K562 (cell line): ENCODE data around the gene CNPY2. TPM values are rescaled to one million over a fixed set of nuclear protein-coding genes. Genes with fewer than 3 reads are reported as not detected.

Experiments used
- E2F3 ChIP-seq: fragments of 250-450 bp; sonication (Bioruptor Pico); IDR thresholded peaks from 2 replicates; pipeline ENCODE4 v1.4.0; 2020; ENCODE audit warnings: mild to moderate bottlenecking
- ETV6 ChIP-seq, 3 experiments: fragments of 150-350 bp in 1 of 3; sonication (generic) in 1 of 3; formaldehyde crosslinking in 1 of 3; IDR thresholded peaks; 2 replicates each; pipeline versions ENCODE4 v1.6.1 to v1.8.0; 2014 to 2022; ENCODE audit warnings: borderline replicate concordance in 2 of 3, low read depth in 2 of 3, antibody characterized with exemption in 1 of 3, low read length in 1 of 3, mild to moderate bottlenecking in 1 of 3, missing genetic modification reagents in 1 of 3
- FUS ChIP-seq: fragments of 200-400 bp; formaldehyde crosslinking; optimal IDR thresholded peaks from 2 replicates; pipeline ENCODE3; 2017; ENCODE audit warnings: low read depth, low read length
- HDAC6 ChIP-seq: IDR thresholded peaks from 2 replicates; pipeline ENCODE4 v1.6.1; 2012; ENCODE audit warnings: low read depth, mild to moderate bottlenecking, control low read depth, inconsistent platforms, low read length, moderate library complexity
- KAT2B ChIP-seq: IDR thresholded peaks from one replicate; pipeline ENCODE4 v1.6.1; 2012; ENCODE audit warnings: low read depth, mild to moderate bottlenecking, control low read depth, inconsistent platforms, low read length, moderate library complexity
- KDM4B ChIP-seq, 2 experiments: fragments of 450-650 bp in 1 of 2; sonication (generic) in 1 of 2; IDR thresholded peaks; 2 replicates each; pipeline ENCODE4 v1.6.1; 2016 to 2017; ENCODE audit warnings: borderline replicate concordance in 2 of 2, antibody characterized with exemption in 1 of 2, low read depth in 1 of 2, mild to moderate bottlenecking in 1 of 2
- NFXL1 ChIP-seq: fragments of 450-650 bp; formaldehyde crosslinking; IDR thresholded peaks from 2 replicates; pipeline ENCODE4 v1.4.0; 2021; ENCODE audit warnings: mild to moderate bottlenecking
- NUFIP1 ChIP-seq: fragments of 450-650 bp; IDR thresholded peaks from 2 replicates; pipeline ENCODE4 v1.6.1; 2018; ENCODE audit not compliant: partially characterized antibody
- PPARD ChIP-seq: fragments of 250-450 bp; sonication (Bioruptor Pico); IDR thresholded peaks from 2 replicates; pipeline ENCODE4 v1.8.0; 2022; ENCODE audit warnings: inconsistent platforms, mild to moderate bottlenecking, moderate library complexity
- TAF1 ChIP-seq: IDR thresholded peaks from 2 replicates; pipeline ENCODE4 v1.6.1; 2011; ENCODE audit warnings: mild to moderate bottlenecking, low read length, moderate library complexity; ENCODE audit not compliant: insufficient read depth, control insufficient read depth, severe bottlenecking; ENCODE audit errors: extremely low read depth
- TCF3 ChIP-seq: sonication (generic); formaldehyde crosslinking; IDR thresholded peaks from 2 replicates; pipeline ENCODE4 v1.4.0; 2020; ENCODE audit warnings: mild to moderate bottlenecking, missing genetic modification reagents
- TCFL5 ChIP-seq: fragments of 250-450 bp; sonication (Bioruptor Pico); conservative IDR thresholded peaks from 2 replicates; pipeline ENCODE4 v1.6.1; 2021; ENCODE audit warnings: mild to moderate bottlenecking, moderate library complexity, matching md5 sums
- ZNF23 ChIP-seq: fragments of 250-450 bp; sonication (Bioruptor Pico); IDR thresholded peaks from 2 replicates; pipeline ENCODE4 v1.4.0; 2020; ENCODE audit warnings: mild to moderate bottlenecking
- ZNF384 ChIP-seq: IDR thresholded peaks from 2 replicates; pipeline ENCODE4 v1.6.1; 2012; ENCODE audit warnings: low read depth, low read length, improper control_type of control experiment
- ZNF764 ChIP-seq: fragments of 250-450 bp; sonication (Bioruptor Pico); IDR thresholded peaks from 2 replicates; pipeline ENCODE4 v1.4.0; 2020; ENCODE audit warnings: low read depth, mild to moderate bottlenecking, moderate library complexity
- polyA plus RNA-seq, 8 experiments: library from polyadenylated mRNA; depleted of rRNA in 4 of 8; stranded (reverse) in 5 of 8; unstranded in 3 of 8; fragments of >200 nt; fragmentation: Nextera tagmentation in 2 of 8; fragmentation: Illumina TruSeq in 1 of 8; extraction: Ambion mirVana in 2 of 8; extraction: Trizol in 1 of 8; gene quantifications; 2 replicates each; pipeline versions ENCODE4 v1.2.1 to v1.2.3, GENCODE V29; 2011 to 2014; ENCODE audit warnings: inconsistent platforms in 1 of 8, missing spikeins in 1 of 8
- total RNA-seq, 7 experiments: library from RNA; depleted of rRNA in 6 of 7; stranded (reverse); fragments of >200 nt in 6 of 7; fragmentation: Illumina TruSeq in 2 of 7; extraction: Trizol in 2 of 7; gene quantifications; 2 replicates each; pipeline versions ENCODE4 v1.2.1 to v1.2.3, GENCODE V29; 2011 to 2021; ENCODE audit warnings: low replicate concordance in 1 of 7
- TF ChIP-seq, protein P1 (sequence below), 2 experiments: fragments of 150-350 bp in 1 of 2; IDR thresholded peaks; 2 replicates each; pipeline ENCODE4 v1.6.1; 2012 to 2016; ENCODE audit warnings: low read depth in 2 of 2, low read length in 2 of 2, mild to moderate bottlenecking in 1 of 2, moderate library complexity in 1 of 2
- TF ChIP-seq, protein P2 (sequence below): fragments of 450-650 bp; IDR thresholded peaks from 2 replicates; pipeline ENCODE4 v1.6.1; 2017; ENCODE audit warnings: antibody characterized with exemption, mild to moderate bottlenecking
- TF ChIP-seq, protein P3 (sequence below): fragments of 450-650 bp; conservative IDR thresholded peaks from 2 replicates; pipeline ENCODE4 v1.6.1; 2016; ENCODE audit warnings: missing genetic modification characterization, low read depth, mild to moderate bottlenecking, missing compliant biosample characterization, moderate library complexity

The CNPY2 gene
- total and polyA plus RNA-seq, 9 of the 15 experiments (the other 6 are each of a cell fraction or from before 2014, with no cell fraction given), result 33.8 to 190 (median 138) TPM

DNA sequence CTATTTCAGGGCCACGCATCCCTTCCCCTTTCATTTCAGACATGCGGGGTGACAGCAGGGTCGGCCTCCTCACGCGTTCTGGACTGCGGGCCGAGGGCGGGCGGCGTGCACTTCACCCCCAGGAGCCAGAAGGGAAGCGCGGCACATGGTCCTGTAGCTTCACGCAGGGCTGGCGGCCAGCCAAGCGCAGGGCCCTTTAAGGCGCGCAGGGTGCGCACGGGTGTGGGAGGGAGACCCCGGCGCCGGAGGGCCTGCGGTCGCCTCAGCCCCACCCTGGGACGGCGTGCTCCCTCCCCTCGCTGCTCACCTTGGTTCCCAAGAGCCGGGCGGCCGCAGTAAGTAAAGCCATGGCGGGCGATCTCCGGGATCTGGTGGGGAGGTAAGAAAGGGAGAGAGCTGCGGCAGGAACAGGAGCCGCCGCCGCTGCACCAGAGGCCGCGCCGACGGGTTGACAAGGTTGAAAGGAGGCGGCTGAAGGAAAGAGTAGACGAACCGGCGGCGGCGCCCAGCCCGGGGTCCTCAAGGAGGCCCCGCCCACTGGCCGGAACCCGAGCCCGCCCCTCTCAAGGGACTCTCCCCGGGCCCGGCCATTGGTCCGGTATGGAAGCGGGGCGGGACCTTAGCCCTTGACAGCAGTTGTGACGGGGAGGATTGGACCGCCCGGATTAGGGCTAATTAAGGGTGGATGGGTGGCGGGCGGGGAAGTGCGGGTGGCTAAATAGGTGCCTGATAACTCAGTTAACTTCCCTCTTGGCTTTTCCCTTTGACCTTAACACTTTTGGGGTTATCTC is 15.7 kb downstream of the CNPY2 start, which contains the start of gene CS (continued):
- TF ChIP-seq, protein P1, sequence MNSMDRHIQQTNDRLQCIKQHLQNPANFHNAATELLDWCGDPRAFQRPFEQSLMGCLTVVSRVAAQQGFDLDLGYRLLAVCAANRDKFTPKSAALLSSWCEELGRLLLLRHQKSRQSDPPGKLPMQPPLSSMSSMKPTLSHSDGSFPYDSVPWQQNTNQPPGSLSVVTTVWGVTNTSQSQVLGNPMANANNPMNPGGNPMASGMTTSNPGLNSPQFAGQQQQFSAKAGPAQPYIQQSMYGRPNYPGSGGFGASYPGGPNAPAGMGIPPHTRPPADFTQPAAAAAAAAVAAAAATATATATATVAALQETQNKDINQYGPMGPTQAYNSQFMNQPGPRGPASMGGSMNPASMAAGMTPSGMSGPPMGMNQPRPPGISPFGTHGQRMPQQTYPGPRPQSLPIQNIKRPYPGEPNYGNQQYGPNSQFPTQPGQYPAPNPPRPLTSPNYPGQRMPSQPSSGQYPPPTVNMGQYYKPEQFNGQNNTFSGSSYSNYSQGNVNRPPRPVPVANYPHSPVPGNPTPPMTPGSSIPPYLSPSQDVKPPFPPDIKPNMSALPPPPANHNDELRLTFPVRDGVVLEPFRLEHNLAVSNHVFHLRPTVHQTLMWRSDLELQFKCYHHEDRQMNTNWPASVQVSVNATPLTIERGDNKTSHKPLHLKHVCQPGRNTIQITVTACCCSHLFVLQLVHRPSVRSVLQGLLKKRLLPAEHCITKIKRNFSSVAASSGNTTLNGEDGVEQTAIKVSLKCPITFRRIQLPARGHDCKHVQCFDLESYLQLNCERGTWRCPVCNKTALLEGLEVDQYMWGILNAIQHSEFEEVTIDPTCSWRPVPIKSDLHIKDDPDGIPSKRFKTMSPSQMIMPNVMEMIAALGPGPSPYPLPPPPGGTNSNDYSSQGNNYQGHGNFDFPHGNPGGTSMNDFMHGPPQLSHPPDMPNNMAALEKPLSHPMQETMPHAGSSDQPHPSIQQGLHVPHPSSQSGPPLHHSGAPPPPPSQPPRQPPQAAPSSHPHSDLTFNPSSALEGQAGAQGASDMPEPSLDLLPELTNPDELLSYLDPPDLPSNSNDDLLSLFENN (IDR thresholded peaks at IDR 0.05; ENCODE audit: low read depth in 2 of 2, low read length in 2 of 2), result no peak
- no peak for TF ChIP-seq FUS
- no peak for TF ChIP-seq TCFL5 (CRISPR knock-in tag)
- TF ChIP-seq, protein P2, sequence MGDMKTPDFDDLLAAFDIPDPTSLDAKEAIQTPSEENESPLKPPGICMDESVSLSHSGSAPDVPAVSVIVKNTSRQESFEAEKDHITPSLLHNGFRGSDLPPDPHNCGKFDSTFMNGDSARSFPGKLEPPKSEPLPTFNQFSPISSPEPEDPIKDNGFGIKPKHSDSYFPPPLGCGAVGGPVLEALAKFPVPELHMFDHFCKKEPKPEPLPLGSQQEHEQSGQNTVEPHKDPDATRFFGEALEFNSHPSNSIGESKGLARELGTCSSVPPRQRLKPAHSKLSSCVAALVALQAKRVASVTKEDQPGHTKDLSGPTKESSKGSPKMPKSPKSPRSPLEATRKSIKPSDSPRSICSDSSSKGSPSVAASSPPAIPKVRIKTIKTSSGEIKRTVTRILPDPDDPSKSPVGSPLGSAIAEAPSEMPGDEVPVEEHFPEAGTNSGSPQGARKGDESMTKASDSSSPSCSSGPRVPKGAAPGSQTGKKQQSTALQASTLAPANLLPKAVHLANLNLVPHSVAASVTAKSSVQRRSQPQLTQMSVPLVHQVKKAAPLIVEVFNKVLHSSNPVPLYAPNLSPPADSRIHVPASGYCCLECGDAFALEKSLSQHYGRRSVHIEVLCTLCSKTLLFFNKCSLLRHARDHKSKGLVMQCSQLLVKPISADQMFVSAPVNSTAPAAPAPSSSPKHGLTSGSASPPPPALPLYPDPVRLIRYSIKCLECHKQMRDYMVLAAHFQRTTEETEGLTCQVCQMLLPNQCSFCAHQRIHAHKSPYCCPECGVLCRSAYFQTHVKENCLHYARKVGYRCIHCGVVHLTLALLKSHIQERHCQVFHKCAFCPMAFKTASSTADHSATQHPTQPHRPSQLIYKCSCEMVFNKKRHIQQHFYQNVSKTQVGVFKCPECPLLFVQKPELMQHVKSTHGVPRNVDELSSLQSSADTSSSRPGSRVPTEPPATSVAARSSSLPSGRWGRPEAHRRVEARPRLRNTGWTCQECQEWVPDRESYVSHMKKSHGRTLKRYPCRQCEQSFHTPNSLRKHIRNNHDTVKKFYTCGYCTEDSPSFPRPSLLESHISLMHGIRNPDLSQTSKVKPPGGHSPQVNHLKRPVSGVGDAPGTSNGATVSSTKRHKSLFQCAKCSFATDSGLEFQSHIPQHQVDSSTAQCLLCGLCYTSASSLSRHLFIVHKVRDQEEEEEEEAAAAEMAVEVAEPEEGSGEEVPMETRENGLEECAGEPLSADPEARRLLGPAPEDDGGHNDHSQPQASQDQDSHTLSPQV, result no peak; the same call in 1 of the 2 replicates
- TF ChIP-seq PPARD, result no peak
- no peak for TF ChIP-seq ZNF23 (CRISPR knock-in tag)
- peak; percentile 57 for TF ChIP-seq TAF1
- TF ChIP-seq TCF3 (CRISPR knock-in tag), result peak; percentile 18
- TF ChIP-seq HDAC6, result no peak
- TF ChIP-seq E2F3 (CRISPR knock-in tag), result no peak
- TF ChIP-seq NUFIP1, result no peak
- no peak for TF ChIP-seq ZNF764 (CRISPR knock-in tag)
- no peak for TF ChIP-seq KDM4B (IDR thresholded peaks at IDR 0.05; ENCODE audit: borderline replicate concordance in 2 of 2, low read depth in 1 of 2)
- no peak for TF ChIP-seq NFXL1 (CRISPR knock-in tag)
- no peak for TF ChIP-seq ETV6 (IDR thresholded peaks at IDR 0.05; ENCODE audit: borderline replicate concordance in 1 of 2, low read depth in 2 of 2, low read length in 1 of 2)
- TF ChIP-seq ETV6 (CRISPR knock-in tag; IDR thresholded peaks at IDR 0.05; ENCODE audit: borderline replicate concordance), result no peak
- TF ChIP-seq KAT2B, result no peak
- 0 out of 2 replicates have a peak, but pooled peaks have one; percentile 16 for TF ChIP-seq ZNF384
- TF ChIP-seq, protein P3, sequence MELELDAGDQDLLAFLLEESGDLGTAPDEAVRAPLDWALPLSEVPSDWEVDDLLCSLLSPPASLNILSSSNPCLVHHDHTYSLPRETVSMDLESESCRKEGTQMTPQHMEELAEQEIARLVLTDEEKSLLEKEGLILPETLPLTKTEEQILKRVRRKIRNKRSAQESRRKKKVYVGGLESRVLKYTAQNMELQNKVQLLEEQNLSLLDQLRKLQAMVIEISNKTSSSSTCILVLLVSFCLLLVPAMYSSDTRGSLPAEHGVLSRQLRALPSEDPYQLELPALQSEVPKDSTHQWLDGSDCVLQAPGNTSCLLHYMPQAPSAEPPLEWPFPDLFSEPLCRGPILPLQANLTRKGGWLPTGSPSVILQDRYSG (tag), result no peak
